Mucosa of descending colon (tissue), 3 donors: ENCODE results near the gene MYL3. TPM values are rescaled to one million over a fixed set of nuclear protein-coding genes. Genes with fewer than 3 reads are reported as not detected.

Experiments used
- ATAC-seq: fragments of 200-7000 bp; cut with Tn5 transposase; one replicate; pipeline ENCODE4 v1.9.1; 2020; ENCODE audit warnings: mild to moderate bottlenecking, moderate library complexity
- DNase-seq, 3 donors: peaks; one replicate each; pipeline ENCODE4 v3.0.0-alpha.2; 2020
- H3K36me3 ChIP-seq: fragments of 200-600 bp; one replicate; pipeline ENCODE4 v1.8.0; 2021; ENCODE audit warnings: low read depth, mild to moderate bottlenecking
- H3K4me1 ChIP-seq: fragments of 200-600 bp; one replicate; pipeline ENCODE4 v1.8.0; 2021; ENCODE audit warnings: low read depth, mild to moderate bottlenecking
- H3K4me3 ChIP-seq: fragments of 200-600 bp; one replicate; pipeline ENCODE4 v1.8.0; 2021; ENCODE audit warnings: mild to moderate bottlenecking
- H3K9me3 ChIP-seq: fragments of 200-600 bp; one replicate; pipeline ENCODE4 v1.8.0; 2021; ENCODE audit warnings: mild to moderate bottlenecking
- CTCF ChIP-seq: fragments of 200-600 bp; IDR thresholded peaks from one replicate; pipeline ENCODE4 v1.8.0; 2022; ENCODE audit warnings: antibody characterized with exemption, mild to moderate bottlenecking
- intact Hi-C, 2 donors: fragments of 100-400 bp; cut with DNase I in 1 of 2; cut with micrococcal nuclease in 1 of 2; formaldehyde crosslinking; loops; one replicate each; pipeline versions ENCODE4 v1.11.0 to v1.11.1; 2022; cut with DNase I, micrococcal nuclease
- total RNA-seq, 3 donors: library from RNA; stranded (reverse); fragmentation: NEBNext Ultra II Directional in 2 of 3; extraction: Animal tissue kit (Norgen Biotek cat#: 25700) in 2 of 3; gene quantifications; one replicate each; pipeline versions ENCODE4 v1.2.1 to v1.2.4, GENCODE V29; 2021 to 2023
- donor health status: DM: no; HTN: no; CAD: no; lungs with moderate emphysema.
- donor health status: DM: no; HTN: no; CAD: no.
- donor health status: DM: no; HTN: yes; CAD: no.

MYL3 gene
- total RNA-seq, 3 donors from 2014 or later, result 0.32 to 3.1 (median 1.2) TPM

GRCh38 chr3:46894256-46894655 is 31.0 kb upstream of the MYL3 start:
- H3K4me3 ChIP-seq, result no peak overlapping the region
- intact Hi-C loops, result loop anchor here in 1 of 2 donors (10.0 kb wide), 1 partner anchor 189 kb away; the partner anchor contains the start of gene TMIE
- DNase-seq, result peak in 1 of 3 donors; percentile 12
- peaks cover 10% of the 10 kb centered on the region for H3K4me1 ChIP-seq
- no peaks in the 10 kb centered on the region for H3K36me3 ChIP-seq
- no peak for TF ChIP-seq CTCF
- H3K9me3 ChIP-seq, result no peaks in the 10 kb centered on the region
- ATAC-seq, result no peak

GRCh38 chr3:46893763-46894162 is 30.5 kb upstream of the MYL3 start:
- Histone ChIP-seq H3K4me1 (peaks cover 10% of the 10 kb centered on the region), H3K9me3 (no peaks in the 10 kb centered on the region), H3K36me3 (no peaks in the 10 kb centered on the region), H3K4me3 (no peak overlapping the region)
- intact Hi-C loops, result loop anchor here in 1 of 2 donors (10.0 kb wide), 1 partner anchor 189 kb away; the partner anchor contains the start of gene TMIE
- TF ChIP-seq CTCF, result no peak
- DNase-seq (peak in 1 of 3 donors; percentile 44), ATAC-seq (no peak)

- TF ChIP-seq CTCF, result no peak
- DNase-seq (peak in 1 of 3 donors; percentile 30), ATAC-seq (no peak)
- H3K9me3 ChIP-seq, result no peaks in the 10 kb centered on the region
- no peak overlapping the region for H3K4me3 ChIP-seq
- intact Hi-C loops, result loop anchor here in 1 of 2 donors (10.0 kb wide), 1 partner anchor 188 kb away; the partner anchor contains the start of gene TMIE
- no peaks in the 10 kb centered on the region for H3K36me3 ChIP-seq
- H3K4me1 ChIP-seq, result peaks cover 7% of the 10 kb centered on the region
These were observed 30.0 kb upstream of the MYL3 start for GRCh38 chr3:46893146-46893748.

- peak; percentile 52 to 74 (median 69) for DNase-seq
- Histone ChIP-seq H3K9me3 (no peaks in the 10 kb centered on the region), H3K4me1 (peaks cover 7% of the 10 kb centered on the region), H3K36me3 (no peaks in the 10 kb centered on the region), H3K4me3 (no peak overlapping the region)
- ATAC-seq, result peak; percentile 79
- intact Hi-C loops, result loop anchor here in 1 of 2 donors (10.0 kb wide), 1 partner anchor 188 kb away; the partner anchor contains the start of gene TMIE
- TF ChIP-seq CTCF, result no peak
These were observed 29.3 kb upstream of the MYL3 start for GRCh38 chr3:46892285-46893145.

GRCh38 chr3:46891132-46891531 is 27.9 kb upstream of the MYL3 start:
- H3K4me1 ChIP-seq, result peaks cover 7% of the 10 kb centered on the region

More at GRCh38 chr3:46891132-46891531, 27.9 kb upstream of the MYL3 start:
- ATAC-seq (no peak), DNase-seq (no peak)
- Histone ChIP-seq H3K4me3 (no peak overlapping the region), H3K9me3 (no peaks in the 10 kb centered on the region), H3K36me3 (no peaks in the 10 kb centered on the region)
- intact Hi-C loops, result loop anchor here in 1 of 2 donors (10.0 kb wide), 1 partner anchor 186 kb away; the partner anchor contains the start of gene TMIE
- TF ChIP-seq CTCF, result no peak
